HuH-7.5 (cell line): ENCODE results near the gene ZSWIM6.
"Not testable (repeated sequence)": the region's sequence is repeated elsewhere in the genome, so short reads cannot be mapped to it uniquely, and the experiment has no call there.

Source experiments
- DNase-seq: peaks from one replicate; pipeline ENCODE4 v3.0.0; 2011; ENCODE audit warnings: low spot score

Gene ZSWIM6

DNA sequence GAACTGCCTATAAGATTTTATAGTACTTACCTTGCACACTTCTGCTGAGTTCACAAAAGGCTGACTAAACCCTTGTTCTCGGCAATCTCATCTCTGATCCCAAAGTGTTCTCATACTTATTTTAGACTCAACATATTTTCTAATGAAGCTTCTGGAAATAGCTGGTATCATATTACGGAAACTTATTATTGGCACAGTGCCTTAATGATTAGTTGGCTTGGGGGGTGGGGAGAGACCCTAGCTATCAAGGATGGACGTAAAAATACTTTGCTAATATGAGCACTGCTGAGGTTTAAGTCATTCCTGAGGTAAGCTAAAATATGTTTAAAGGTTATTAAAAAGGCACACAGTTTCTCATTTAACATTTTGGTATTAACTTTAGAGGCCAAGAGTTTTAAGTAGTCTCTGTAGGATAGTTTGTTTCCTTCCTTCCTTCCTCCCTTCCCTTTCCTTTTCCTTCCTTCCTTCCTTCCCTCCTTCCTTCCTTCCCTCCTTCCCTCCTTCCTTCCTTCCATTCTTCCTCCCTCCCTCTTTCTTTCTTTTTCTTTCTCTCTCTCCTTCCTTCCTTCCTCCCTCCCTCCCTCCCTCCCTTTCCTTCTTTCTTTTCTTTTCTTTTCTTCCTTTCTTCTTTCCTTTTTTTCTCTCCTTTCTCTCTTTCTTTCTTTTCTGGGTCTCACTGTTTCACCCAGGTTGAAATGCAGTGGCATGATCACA lies 31.5 kb downstream of the ZSWIM6 start:
- DNase-seq: no peak

GRCh38 chr5:61366497-61367240 lies 34.6 kb downstream of the ZSWIM6 start:
- DNase-seq: no peak

GRCh38 chr5:61370506-61370905 lies 38.4 kb downstream of the ZSWIM6 start:
- DNase-seq: no peak

DNA sequence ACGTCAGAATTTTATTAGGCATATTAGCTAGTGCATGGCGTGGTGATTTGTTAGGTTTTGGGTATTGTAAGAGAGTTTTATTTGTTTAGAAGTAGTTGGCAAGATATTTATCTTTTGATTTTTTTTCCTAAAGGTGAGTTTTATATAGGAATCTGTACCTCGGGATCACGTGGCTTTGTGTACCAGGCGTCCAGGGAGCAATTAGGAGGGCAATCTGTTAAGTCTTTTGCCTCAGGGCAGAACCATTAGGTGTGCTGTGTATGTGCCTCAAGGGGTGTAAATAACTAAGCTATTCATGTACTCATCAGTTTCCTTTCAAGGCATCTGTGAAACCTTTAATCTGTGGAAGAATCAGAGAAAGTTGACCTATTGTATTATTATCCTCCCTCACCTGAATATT lies 39.4 kb downstream of the ZSWIM6 start:
- DNase-seq: no peak

- no peak for DNase-seq
Measured at GRCh38 chr5:61379677-61380076, 47.6 kb downstream of the ZSWIM6 start.

DNA sequence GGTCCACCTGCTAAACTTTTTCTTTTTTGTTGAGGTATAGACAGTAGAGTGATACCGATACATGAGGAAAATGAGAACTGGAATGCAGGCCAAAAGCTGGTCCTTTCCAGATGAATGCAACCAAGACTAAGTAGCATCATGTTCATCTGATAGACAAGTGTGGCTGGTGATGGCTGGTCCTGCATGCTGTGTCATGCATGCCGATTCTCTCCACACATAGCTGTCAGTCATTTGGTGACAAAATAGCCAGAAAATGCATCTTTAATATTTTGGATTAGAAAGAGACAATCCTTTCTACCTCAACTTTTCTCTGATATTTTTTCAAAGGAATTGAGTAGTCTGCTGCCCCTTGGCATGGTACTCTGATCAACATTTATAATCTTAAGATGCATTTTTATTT lies 49.9 kb downstream of the ZSWIM6 start:
- no peak for DNase-seq

GRCh38 chr5:61385627-61386026 lies 53.6 kb downstream of the ZSWIM6 start:
- DNase-seq: no peak

- DNase-seq: no peak
Measured at GRCh38 chr5:61386045-61386800, 54.2 kb downstream of the ZSWIM6 start.

DNA sequence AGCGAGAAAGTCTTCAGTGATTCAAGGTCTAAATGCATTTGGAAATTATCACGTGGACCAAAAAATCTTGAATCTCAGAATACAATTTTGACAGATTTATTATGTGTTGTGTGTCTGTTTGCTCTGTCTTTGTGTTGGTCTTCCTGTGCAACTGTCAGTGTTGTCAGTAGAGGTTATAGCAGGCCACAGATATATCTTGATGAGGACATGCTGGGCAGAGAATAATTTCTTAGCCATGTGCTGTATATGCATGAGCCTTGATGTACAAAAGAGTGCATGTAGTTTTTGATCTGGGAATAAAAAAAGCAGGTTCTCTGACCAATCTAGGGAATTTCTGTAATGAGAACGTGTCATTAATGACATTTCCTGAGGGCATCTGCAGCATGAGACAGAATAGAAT lies 57.6 kb downstream of the ZSWIM6 start:
- no peak for DNase-seq

DNA sequence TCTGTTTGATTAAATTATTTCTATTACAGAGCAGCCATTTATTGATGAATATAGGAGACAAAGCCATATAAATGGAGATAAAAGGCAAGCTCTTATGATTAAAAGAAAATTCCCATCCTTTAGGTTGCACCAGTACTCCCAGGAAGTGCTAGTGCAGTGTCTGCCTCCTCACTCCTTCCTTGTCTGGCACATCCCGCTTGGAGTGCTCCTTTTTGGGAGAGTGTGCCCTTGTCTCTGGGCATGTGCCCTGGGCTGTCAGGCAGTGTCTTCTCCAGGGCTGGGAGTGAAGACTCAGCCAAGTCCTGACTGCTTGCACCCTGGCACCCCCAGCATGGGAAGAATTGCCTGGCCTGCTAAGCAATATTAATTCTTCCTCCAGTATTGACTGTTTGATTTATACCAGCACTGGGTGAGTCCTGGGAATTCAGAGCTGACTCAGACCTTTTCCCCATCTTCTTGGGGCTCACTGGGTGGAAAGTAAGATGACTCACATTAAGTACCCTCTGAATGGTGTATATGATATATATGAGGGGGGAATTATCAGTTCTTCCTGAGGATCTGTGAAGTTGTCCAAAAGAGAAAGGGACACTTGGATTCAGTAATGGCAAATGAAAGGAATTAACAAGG lies 62.1 kb downstream of the ZSWIM6 start:
- DNase-seq: no peak

DNA sequence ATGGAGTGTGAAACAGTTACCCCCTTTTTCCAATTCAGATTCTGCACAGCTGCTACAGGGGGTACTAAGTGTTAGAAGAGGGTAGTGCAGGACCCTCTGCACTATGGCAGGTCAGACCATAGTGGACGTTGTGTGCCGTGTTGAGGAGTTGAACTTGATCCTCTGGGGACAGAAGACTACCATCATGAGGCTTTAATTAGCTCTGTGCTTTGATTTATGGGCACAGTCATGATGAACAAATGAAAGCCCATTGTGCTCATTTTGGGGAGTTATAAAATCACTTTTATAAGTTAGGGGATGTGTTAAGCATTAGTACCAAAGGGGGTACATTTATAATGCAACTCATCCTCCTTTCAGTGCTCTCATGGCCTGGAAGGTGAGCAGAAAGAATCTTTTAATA lies 62.7 kb downstream of the ZSWIM6 start:
- DNase-seq: no peak

DNA sequence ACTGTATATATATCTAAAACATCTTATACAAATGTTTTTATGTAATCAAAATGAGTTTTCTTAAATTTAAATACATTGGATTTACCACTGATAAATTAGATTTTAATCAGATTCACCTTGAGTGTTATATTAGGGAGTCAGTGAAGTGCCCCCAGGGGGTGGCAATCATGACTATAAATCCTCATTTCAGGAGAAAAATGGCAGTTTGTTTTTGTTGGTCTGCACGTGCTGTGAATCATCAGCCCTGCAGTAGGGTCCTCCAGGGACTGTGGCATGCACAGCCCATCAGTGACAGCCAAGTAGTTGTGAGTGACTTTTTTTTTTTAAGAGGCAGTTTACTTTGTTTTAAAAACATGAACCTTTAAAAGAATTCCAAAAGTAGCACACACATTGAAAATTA lies 65.2 kb downstream of the ZSWIM6 start:
- DNase-seq: no peak

GRCh38 chr5:61397937-61398336 lies 65.9 kb downstream of the ZSWIM6 start:
- DNase-seq: no peak

- no peak for DNase-seq
Measured at GRCh38 chr5:61398440-61398839, 66.4 kb downstream of the ZSWIM6 start.

GRCh38 chr5:61399679-61400078 lies 67.6 kb downstream of the ZSWIM6 start:
- DNase-seq: no peak

GRCh38 chr5:61401726-61402125 lies 69.7 kb downstream of the ZSWIM6 start:
- DNase-seq: no peak

DNA sequence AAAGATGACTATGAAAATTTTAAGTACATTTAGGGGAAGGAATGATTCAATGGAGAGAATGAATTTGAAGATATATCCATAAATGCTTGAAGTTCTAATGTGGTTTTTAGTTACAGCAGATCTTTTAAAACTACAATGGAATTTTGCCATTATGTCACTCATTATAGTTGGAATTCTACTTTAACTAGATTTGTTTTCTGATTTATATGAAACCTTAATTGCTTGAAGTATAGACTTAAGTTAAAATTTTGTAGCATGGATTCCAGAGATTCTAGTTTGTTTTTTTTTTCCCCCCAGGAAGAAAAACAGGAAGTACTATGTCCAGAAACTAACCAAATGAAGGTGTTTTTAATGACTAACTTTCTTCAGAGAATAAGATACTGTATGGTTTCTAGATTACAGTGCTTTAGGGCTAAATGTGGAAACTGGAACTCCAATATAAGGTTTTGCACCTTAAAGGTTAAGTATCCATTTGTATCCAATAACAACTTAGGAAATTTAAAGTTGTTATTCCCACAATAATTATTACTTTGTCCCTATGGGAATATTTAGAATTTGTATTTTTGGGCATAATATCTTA lies 70.3 kb downstream of the ZSWIM6 start:
- no peak for DNase-seq

GRCh38 chr5:61402970-61403900 lies 71.2 kb downstream of the ZSWIM6 start:
- DNase-seq: no peak

DNA sequence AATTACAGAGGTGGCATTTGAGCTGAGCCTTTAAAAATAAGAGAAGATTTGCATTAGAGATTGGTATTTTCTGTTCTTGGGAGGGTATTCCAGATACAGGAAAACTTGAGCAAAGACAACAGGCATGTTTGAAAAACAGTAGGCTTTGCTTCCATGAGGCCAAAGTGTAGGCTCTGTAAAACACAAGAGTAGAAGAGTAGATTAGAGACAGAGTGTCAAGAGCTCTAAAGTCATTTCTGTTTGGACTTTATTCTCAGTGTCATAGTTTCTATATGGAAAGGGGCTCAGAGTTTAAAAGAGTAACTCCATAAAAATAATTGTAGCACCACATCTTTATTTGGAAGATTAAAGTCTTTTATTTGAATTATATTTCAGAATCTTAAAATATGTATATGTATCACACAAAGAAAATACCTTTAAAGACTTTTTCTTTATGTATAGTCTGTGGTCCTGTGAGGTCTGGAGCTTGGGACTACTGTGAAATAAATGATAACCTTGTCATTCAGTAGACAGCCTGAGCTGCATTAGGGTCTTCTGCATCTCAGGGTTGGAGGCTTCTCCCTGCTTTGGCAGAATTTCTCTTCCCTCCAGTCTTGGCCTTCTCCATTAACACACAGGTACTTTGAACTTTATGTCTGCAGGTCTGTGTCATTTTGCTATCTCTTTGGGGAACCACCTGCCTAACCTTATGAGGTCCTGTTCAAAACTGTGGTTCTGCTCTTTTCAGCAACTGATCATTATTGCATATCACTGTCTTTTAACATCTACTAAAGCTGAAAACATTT lies 73.6 kb downstream of the ZSWIM6 start:
- DNase-seq: no peak

- DNase-seq: not testable (repeated sequence)
Measured at GRCh38 chr5:61406497-61406896, 74.4 kb downstream of the ZSWIM6 start.
